HAP-1 (cell line): ENCODE data around the gene MRNIP.
A peak's percentile ranks its signal among the peaks of the same experiment; 100 is the strongest.

Source experiments
- DNase-seq, 2 experiments: peaks; one replicate each; pipeline ENCODE4 v3.0.0-alpha.2; 2016 to 2020; ENCODE audit warnings: low spot score in 2 of 2
- H3K27me3 ChIP-seq: fragments of 250-450 bp; sonication (Bioruptor Pico); 2 replicates; pipeline ENCODE4 v1.5.1; 2020; ENCODE audit warnings: low read depth, mild to moderate bottlenecking, moderate library complexity
- H3K36me3 ChIP-seq: fragments of 250-450 bp; sonication (Bioruptor Pico); replicated peaks from 2 replicates; pipeline ENCODE4 v1.5.1; 2020; ENCODE audit warnings: mild to moderate bottlenecking
- H3K4me1 ChIP-seq: fragments of 250-450 bp; sonication (Bioruptor Pico); 2 replicates; pipeline ENCODE4 v1.5.1; 2020; ENCODE audit warnings: mild to moderate bottlenecking
- H3K4me3 ChIP-seq: fragments of 250-450 bp; sonication (Bioruptor Pico); 2 replicates; pipeline ENCODE4 v1.5.1; 2020; ENCODE audit warnings: mild to moderate bottlenecking, moderate library complexity
- H3K9me3 ChIP-seq: fragments of 250-450 bp; sonication (Bioruptor Pico); 2 replicates; pipeline ENCODE4 v1.5.1; 2020; ENCODE audit warnings: mild to moderate bottlenecking, moderate library complexity
- in situ Hi-C: fragments of 300-500 bp; cut with MboI; formaldehyde crosslinking; loops from 3 replicates; pipeline ENCODE4 v1.14.3; 2020; ENCODE audit warnings: low sequenced_read_pairs, inconsistent platforms, mixed read lengths

MRNIP gene

GRCh38 chr5:179812135-179812825 lies 46.3 kb downstream of the MRNIP start:
- Histone ChIP-seq H3K36me3 (peaks cover 36% of the 10 kb centered on the region), H3K4me1 (peaks cover 3% of the 10 kb centered on the region; the same call in 1 of the 2 replicates), H3K9me3 (no peaks in the 10 kb centered on the region), H3K4me3 (no peak overlapping the region), H3K27me3 (no peaks in the 10 kb centered on the region)
- in situ Hi-C loops = no loop called here
- DNase-seq = no peak

- in situ Hi-C loops = no loop called here
- peak; percentile 50 to 75 for DNase-seq
- Histone ChIP-seq H3K36me3 (peaks cover 10% of the 10 kb centered on the region), H3K4me3 (peak within 1 kb of the TSS; percentile 75), H3K4me1 (peaks cover 8% of the 10 kb centered on the region), H3K9me3 (no peaks in the 10 kb centered on the region), H3K27me3 (no peaks in the 10 kb centered on the region)
These were observed 52.2 kb downstream of the MRNIP start, which contains the start of gene MGAT4B for GRCh38 chr5:179806250-179807048. Gene MGAT4B (minus strand): TSS chr5:179806866. CDS start chr5:179806583, 283 bp downstream.

DNA sequence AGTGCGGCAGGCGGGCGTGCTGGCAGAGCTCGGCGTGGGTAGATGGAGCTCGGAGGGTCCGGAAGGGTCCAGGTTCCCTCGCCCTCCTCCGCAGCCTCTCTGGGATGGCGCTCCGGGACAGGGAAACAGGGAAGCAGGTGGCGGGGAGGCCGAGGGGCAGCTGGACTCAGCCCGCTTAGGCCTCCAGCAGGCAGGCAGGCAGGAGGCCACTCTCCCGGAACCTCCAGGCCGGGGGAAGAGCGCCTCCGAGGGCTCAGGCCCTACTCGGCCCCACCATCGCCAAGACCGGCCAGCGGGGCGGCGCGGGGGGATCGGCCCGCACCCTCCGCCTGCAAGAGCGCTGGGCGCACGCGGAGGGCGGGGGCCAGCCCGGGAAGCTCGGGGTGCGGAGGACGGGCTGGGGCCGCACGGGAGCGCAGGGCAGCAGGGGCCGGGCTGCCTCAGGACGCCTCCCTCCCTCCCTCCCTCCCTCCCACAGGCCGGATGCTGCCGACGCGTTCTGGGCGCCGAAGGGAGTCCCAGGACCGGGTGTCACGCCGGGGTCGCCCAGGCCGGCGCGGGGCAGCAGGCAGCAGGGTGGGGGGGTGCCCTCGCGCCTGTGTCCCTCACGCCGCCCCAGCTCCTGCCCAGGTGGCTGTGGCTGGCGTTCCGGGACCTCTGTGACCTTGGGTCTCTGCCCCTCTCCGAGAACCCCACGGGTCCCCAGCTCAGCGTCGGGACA lies 52.9 kb downstream of the MRNIP start:
- peak in 1 of 2 experiments; percentile 36 for DNase-seq
- Histone ChIP-seq H3K4me3 (peak overlapping the region; percentile 75), H3K4me1 (peaks cover 8% of the 10 kb centered on the region), H3K36me3 (peaks cover 17% of the 10 kb centered on the region), H3K27me3 (no peaks in the 10 kb centered on the region), H3K9me3 (no peaks in the 10 kb centered on the region)
- in situ Hi-C loops = no loop called here

DNA sequence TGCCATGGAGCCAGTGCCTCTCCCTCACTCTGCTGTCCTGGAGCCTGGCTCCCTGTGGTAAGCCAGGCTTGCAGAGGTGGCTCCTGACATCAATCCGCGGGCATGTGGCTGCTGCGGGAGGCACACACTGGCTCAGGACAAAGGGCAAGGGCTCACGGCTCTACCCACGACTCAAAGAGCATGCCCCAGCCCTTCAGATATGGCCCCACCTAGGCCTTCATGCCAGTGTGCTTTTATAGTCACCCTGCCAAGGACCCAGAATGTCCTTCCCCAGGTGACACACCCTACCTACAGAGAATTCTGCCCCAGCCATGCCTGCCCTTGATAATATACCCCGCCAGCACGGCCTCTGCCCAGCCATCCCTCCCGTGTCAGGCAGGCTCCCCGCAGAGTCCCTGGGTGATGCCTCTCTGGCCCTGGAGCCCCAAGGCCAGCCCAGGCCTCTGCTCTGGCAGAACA lies 53.5 kb downstream of the MRNIP start:
- H3K4me3 ChIP-seq = peak overlapping the region; percentile 75
- in situ Hi-C loops = no loop called here
- H3K9me3 ChIP-seq = no peaks in the 10 kb centered on the region
- H3K4me1 ChIP-seq = peaks cover 8% of the 10 kb centered on the region
- H3K36me3 ChIP-seq = peaks cover 20% of the 10 kb centered on the region
- no peaks in the 10 kb centered on the region for H3K27me3 ChIP-seq
- DNase-seq = no peak

- in situ Hi-C loops = no loop called here
- Histone ChIP-seq H3K27me3 (no peaks in the 10 kb centered on the region), H3K9me3 (no peaks in the 10 kb centered on the region), H3K4me1 (peaks cover 8% of the 10 kb centered on the region), H3K36me3 (peaks cover 26% of the 10 kb centered on the region), H3K4me3 (peak overlapping the region; percentile 75)
- no peak for DNase-seq
These were observed 54.1 kb downstream of the MRNIP start for GRCh38 chr5:179804555-179804947.

DNA sequence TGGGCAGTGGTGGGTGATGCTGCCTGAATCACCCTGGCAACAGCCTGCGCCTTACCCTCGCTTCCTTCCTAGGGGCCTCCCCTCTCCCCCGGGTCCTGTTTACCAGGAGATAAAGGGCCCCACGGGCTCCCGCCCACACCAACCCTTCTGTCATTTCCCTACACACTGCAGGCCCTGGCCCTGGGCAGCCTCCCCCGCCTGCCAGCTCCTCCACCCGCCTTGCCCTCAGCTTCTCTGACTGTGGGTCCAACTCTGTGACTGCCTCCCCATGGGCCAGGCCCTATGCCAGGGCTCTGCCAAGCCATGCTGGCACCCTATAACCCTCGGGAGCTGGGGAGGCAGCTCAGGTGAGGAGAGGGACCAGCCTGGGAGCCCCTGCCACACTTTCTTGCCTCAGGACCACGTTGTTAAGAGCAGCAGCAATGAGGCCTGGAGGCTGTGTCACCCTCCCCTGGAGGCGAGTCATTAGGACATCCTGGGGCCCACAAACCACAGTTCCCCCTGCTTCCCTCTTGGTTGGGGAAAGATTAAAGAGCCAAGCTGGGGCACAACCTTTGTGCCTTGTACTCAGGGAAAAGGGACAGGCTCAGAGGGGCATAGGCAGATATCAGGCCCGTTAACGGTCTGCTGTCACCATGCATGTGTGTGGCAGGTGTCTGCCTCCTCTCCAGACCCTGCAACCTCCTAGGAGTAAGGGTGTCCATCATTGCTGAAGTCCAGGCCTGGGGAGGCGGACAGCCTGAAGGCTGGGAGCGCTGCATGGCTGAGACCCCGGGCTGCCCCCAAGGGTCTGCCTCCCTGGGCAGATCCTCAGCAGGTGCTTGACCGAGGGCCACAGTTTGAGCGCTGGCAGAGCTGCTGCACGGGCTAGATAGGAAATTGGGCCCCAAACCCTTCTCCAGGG lies 54.7 kb downstream of the MRNIP start:
- peaks cover 8% of the 10 kb centered on the region for H3K4me1 ChIP-seq
- peaks cover 32% of the 10 kb centered on the region for H3K36me3 ChIP-seq
- no peaks in the 10 kb centered on the region for H3K9me3 ChIP-seq
- H3K27me3 ChIP-seq = no peaks in the 10 kb centered on the region
- no peak for DNase-seq
- H3K4me3 ChIP-seq = no peak overlapping the region
- in situ Hi-C loops = no loop called here

GRCh38 chr5:179802950-179803562 lies 55.6 kb downstream of the MRNIP start:
- Histone ChIP-seq H3K27me3 (no peaks in the 10 kb centered on the region), H3K36me3 (peaks cover 40% of the 10 kb centered on the region), H3K4me3 (no peak overlapping the region), H3K4me1 (peaks cover 5% of the 10 kb centered on the region), H3K9me3 (no peaks in the 10 kb centered on the region)
- DNase-seq = no peak
- in situ Hi-C loops = no loop called here

GRCh38 chr5:179802207-179802883 lies 56.3 kb downstream of the MRNIP start:
- in situ Hi-C loops = no loop called here
- DNase-seq = no peak
- Histone ChIP-seq H3K4me3 (no peak overlapping the region), H3K36me3 (peaks cover 46% of the 10 kb centered on the region), H3K27me3 (no peaks in the 10 kb centered on the region), H3K9me3 (no peaks in the 10 kb centered on the region), H3K4me1 (peaks cover 5% of the 10 kb centered on the region)

GRCh38 chr5:179801304-179802206 lies 57.1 kb downstream of the MRNIP start:
- Histone ChIP-seq H3K4me1 (peaks cover 6% of the 10 kb centered on the region), H3K4me3 (no peak overlapping the region), H3K27me3 (no peaks in the 10 kb centered on the region), H3K9me3 (no peaks in the 10 kb centered on the region), H3K36me3 (peaks cover 54% of the 10 kb centered on the region)
- DNase-seq = peak in 1 of 2 experiments; percentile 81
- in situ Hi-C loops = no loop called here

DNA sequence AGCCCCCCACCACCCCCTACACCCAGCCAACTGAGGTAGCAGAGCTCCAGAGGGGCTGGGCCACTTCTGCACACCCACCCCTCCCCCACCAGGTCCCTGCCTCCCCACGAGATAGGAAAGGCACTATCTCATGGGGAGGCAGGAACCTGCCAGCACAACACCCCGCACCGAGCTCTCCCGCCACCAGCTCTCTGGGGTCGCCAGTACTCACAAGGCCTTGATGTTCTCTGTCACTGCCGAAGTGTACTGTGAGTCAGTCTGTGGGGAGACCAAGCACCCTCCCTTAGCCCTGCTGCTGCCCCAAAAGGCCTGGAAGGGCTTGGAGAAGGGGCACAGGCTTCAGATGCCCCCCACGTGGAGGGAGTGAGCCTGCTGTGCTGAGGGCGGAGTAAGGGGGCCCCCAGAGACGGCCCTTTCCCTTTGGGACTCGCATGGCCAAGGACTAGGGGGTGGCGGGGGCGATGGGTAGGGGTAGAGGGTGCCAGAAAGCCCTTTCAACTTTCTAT lies 57.9 kb downstream of the MRNIP start:
- no peak for DNase-seq
- in situ Hi-C loops = no loop called here

DNA sequence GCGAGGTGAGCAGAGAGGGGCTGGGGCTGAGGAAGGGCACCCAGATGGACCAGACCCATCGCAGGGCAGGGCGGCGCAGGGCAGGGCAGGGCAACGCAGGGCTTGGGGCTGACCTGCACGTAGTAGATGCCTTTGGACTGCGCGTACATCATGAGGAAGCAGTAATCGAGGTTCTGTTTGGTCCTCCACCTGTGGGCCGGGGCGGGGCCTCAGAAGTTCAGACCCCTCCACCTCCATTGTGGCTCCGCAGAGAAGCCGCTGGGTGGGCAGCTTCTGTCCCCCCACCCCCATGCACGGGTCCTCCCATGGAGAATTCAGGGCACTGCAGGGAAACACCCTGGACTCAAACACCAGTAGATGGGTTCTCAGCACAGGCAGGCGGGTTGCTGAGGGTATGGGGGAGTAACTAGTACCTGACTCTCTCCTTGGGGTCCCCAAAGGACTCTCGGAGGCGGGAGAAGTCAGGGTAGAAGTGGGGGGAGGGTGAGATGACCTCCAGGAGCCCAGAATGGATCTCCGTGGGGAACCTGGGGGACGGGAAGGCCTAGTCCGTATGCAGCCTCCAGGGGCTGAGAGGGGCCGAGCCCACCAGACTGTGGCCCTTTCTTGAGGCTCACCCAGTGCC lies 58.4 kb downstream of the MRNIP start:
- H3K4me3 ChIP-seq = no peak overlapping the region
- H3K36me3 ChIP-seq = peaks cover 56% of the 10 kb centered on the region
- DNase-seq = no peak
- H3K9me3 ChIP-seq = no peaks in the 10 kb centered on the region
- no peaks in the 10 kb centered on the region for H3K27me3 ChIP-seq
- in situ Hi-C loops = no loop called here
- peaks cover 12% of the 10 kb centered on the region for H3K4me1 ChIP-seq

More for the DNA sequence above, 57.9 kb downstream of the MRNIP start:
- Histone ChIP-seq H3K4me3 (no peak overlapping the region), H3K9me3 (no peaks in the 10 kb centered on the region), H3K27me3 (no peaks in the 10 kb centered on the region), H3K36me3 (peaks cover 56% of the 10 kb centered on the region), H3K4me1 (peaks cover 9% of the 10 kb centered on the region)
